Peyer's patch (tissue), 4 donors: Measurements from ENCODE around the gene HDAC4. TPM values are rescaled to one million over a fixed set of nuclear protein-coding genes. Genes with fewer than 3 reads are reported as not detected.

Experiments used
- DNase-seq, 3 donors: peaks; one replicate each; pipeline ENCODE4 v3.0.0-alpha.2; 2017 to 2019
- H3K27ac ChIP-seq, 4 donors: fragments of 200-600 bp; sonication (generic); one replicate each; pipeline ENCODE4 v1.5.1; 2016 to 2019
- H3K27me3 ChIP-seq, 2 donors: fragments of 200-600 bp; sonication (generic); one replicate each; pipeline ENCODE4 v1.5.1; 2019
- H3K36me3 ChIP-seq, 3 donors: fragments of 200-600 bp; sonication (generic); one replicate each; pipeline ENCODE4 v1.5.1; 2016 to 2019
- H3K4me1 ChIP-seq, 4 donors: fragments of 200-600 bp; sonication (generic); one replicate each; pipeline ENCODE4 v1.5.1; 2016 to 2019
- H3K4me3 ChIP-seq, 4 donors: fragments of 200-600 bp; sonication (generic); 1 replicate in 3 of 4; 2 replicates in 1 of 4; pipeline ENCODE4 v1.5.1; 2016 to 2019; ENCODE audit warnings: mild to moderate bottlenecking in 1 of 4
- H3K9me3 ChIP-seq, 4 donors: fragments of 200-600 bp; sonication (generic); one replicate each; pipeline ENCODE4 v1.5.1; 2016 to 2019; ENCODE audit warnings: mild to moderate bottlenecking in 1 of 4
- CTCF ChIP-seq, 6 experiments: fragments of 450-650 bp in 4 of 6; fragments of 200-600 bp in 2 of 6; sonication (generic) in 1 of 6; IDR thresholded peaks; one replicate each; pipeline ENCODE4 v1.5.1; 2017 to 2019; ENCODE audit warnings: antibody characterized with exemption in 6 of 6, mild to moderate bottlenecking in 3 of 6, moderate library complexity in 1 of 6
- POLR2A ChIP-seq, 2 donors: fragments of 450-650 bp; IDR thresholded peaks; one replicate each; pipeline ENCODE4 v1.5.1; 2017; ENCODE audit warnings: antibody characterized with exemption in 2 of 2, mild to moderate bottlenecking in 2 of 2, moderate library complexity in 2 of 2
- total RNA-seq, 4 donors: library from RNA; depleted of rRNA; stranded (reverse); fragments of >200 nt; gene quantifications; one replicate each; pipeline ENCODE4 v1.1.0, GENCODE V29; 2016

Gene HDAC4
- total RNA-seq, 4 donors from 2014 or later: 28.9 to 198 (median 102) TPM

GRCh38 chr2:239033801-239034560 lies 366.8 kb downstream of the HDAC4 start:
- Histone ChIP-seq H3K9me3 (no peaks in the 10 kb centered on the region), H3K36me3 (no peaks in the 10 kb centered on the region)
- DNase-seq: no peak

GRCh38 chr2:239029958-239030357 lies 370.9 kb downstream of the HDAC4 start:
- H3K4me1 ChIP-seq: no peaks in the 10 kb centered on the region
- peak in 1 of 3 donors; percentile 15 for DNase-seq
- H3K27me3 ChIP-seq: no peaks in the 10 kb centered on the region
- no peaks in the 10 kb centered on the region for H3K9me3 ChIP-seq
- TF ChIP-seq POLR2A (IDR thresholded peaks at IDR 0.05): no peak
- TF ChIP-seq CTCF (IDR thresholded peaks at IDR 0.05): no peak
- no peaks in the 10 kb centered on the region for H3K36me3 ChIP-seq
- H3K4me3 ChIP-seq: no peak overlapping the region
- no peak overlapping the region for H3K27ac ChIP-seq

More at GRCh38 chr2:239033801-239034560, 366.8 kb downstream of the HDAC4 start:
- peaks cover 0 to 4% (median 0%) of the 10 kb centered on the region in 4 donors for H3K4me1 ChIP-seq
- no peak overlapping the region for H3K27ac ChIP-seq
- no peak overlapping the region for H3K4me3 ChIP-seq
- TF ChIP-seq POLR2A (IDR thresholded peaks at IDR 0.05): no peak
- TF ChIP-seq CTCF (IDR thresholded peaks at IDR 0.05): no peak
- no peaks in the 10 kb centered on the region for H3K27me3 ChIP-seq

GRCh38 chr2:239028253-239028619 lies 372.6 kb downstream of the HDAC4 start:
- DNase-seq: no peak
- no peak overlapping the region for H3K27ac ChIP-seq
- no peaks in the 10 kb centered on the region for H3K4me1 ChIP-seq
- TF ChIP-seq CTCF (IDR thresholded peaks at IDR 0.05) (no peak), POLR2A (IDR thresholded peaks at IDR 0.05) (no peak)
- H3K9me3 ChIP-seq: no peaks in the 10 kb centered on the region
- no peak overlapping the region for H3K4me3 ChIP-seq
- no peaks in the 10 kb centered on the region for H3K27me3 ChIP-seq
- no peaks in the 10 kb centered on the region for H3K36me3 ChIP-seq

GRCh38 chr2:239027391-239028252 lies 373.2 kb downstream of the HDAC4 start:
- Histone ChIP-seq H3K27me3 (no peaks in the 10 kb centered on the region), H3K27ac (no peak overlapping the region), H3K36me3 (no peaks in the 10 kb centered on the region), H3K9me3 (no peaks in the 10 kb centered on the region), H3K4me3 (no peak overlapping the region), H3K4me1 (no peaks in the 10 kb centered on the region)
- no peak for TF ChIP-seq POLR2A (IDR thresholded peaks at IDR 0.05)
- TF ChIP-seq CTCF (IDR thresholded peaks at IDR 0.05): no peak
- peak in 1 of 3 donors; percentile 37 for DNase-seq

GRCh38 chr2:239026711-239027361 lies 374.0 kb downstream of the HDAC4 start:
- Histone ChIP-seq H3K36me3 (no peaks in the 10 kb centered on the region), H3K9me3 (no peaks in the 10 kb centered on the region), H3K27ac (no peak overlapping the region), H3K4me1 (no peaks in the 10 kb centered on the region), H3K4me3 (no peak overlapping the region), H3K27me3 (no peaks in the 10 kb centered on the region)
- TF ChIP-seq POLR2A (IDR thresholded peaks at IDR 0.05) (no peak), CTCF (IDR thresholded peaks at IDR 0.05) (no peak)
- peak in 1 of 3 donors; percentile 36 for DNase-seq
